HepG2 (cell line): ENCODE results near the gene CDK8. TPM values are rescaled to one million over a fixed set of nuclear protein-coding genes. Genes with fewer than 3 reads are reported as not detected.

Experiments used
- CBX5 ChIP-seq: sonication (generic); formaldehyde crosslinking; IDR thresholded peaks from 2 replicates; pipeline ENCODE4 v1.4.0; 2020; ENCODE audit warnings: missing genetic modification reagents, borderline replicate concordance
- CEBPZ ChIP-seq: IDR thresholded peaks from 2 replicates; pipeline ENCODE4 v1.6.1; 2012; ENCODE audit warnings: low read length, improper control_type of control experiment
- ETV5 ChIP-seq: IDR thresholded peaks from 2 replicates; pipeline ENCODE4 v1.6.1; 2018; ENCODE audit warnings: missing biosample characterization, missing genetic modification reagents, inconsistent platforms, borderline replicate concordance
- FOXO1 ChIP-seq: sonication (generic); formaldehyde crosslinking; IDR thresholded peaks from 2 replicates; pipeline ENCODE4 v1.4.0; 2020; ENCODE audit warnings: missing genetic modification reagents
- GATAD1 ChIP-seq: IDR thresholded peaks from 2 replicates; pipeline ENCODE4 v1.6.1; 2016; ENCODE audit warnings: missing genetic modification reagents, missing compliant biosample characterization
- HNRNPLL ChIP-seq: fragments of 200-400 bp; formaldehyde crosslinking; IDR thresholded peaks from 2 replicates; pipeline ENCODE4 v1.6.1; 2017; ENCODE audit warnings: mild to moderate bottlenecking, low read depth, low read length; ENCODE audit not compliant: poor library complexity, severe bottlenecking
- KLF9 ChIP-seq: IDR thresholded peaks from 2 replicates; pipeline ENCODE4 v1.6.1; 2016; ENCODE audit warnings: low read depth
- MLLT10 ChIP-seq: sonication (generic); formaldehyde crosslinking; IDR thresholded peaks from 2 replicates; pipeline ENCODE4 v1.4.0; 2020; ENCODE audit warnings: missing genetic modification reagents
- MNT ChIP-seq: fragments of 450-650 bp; IDR thresholded peaks from 2 replicates; pipeline ENCODE4 v1.6.1; 2016
- PITX1 ChIP-seq: sonication (generic); formaldehyde crosslinking; IDR thresholded peaks from 2 replicates; pipeline ENCODE4 v1.5.1; 2020; ENCODE audit warnings: mild to moderate bottlenecking, missing genetic modification reagents
- RERE ChIP-seq: IDR thresholded peaks from 2 replicates; pipeline ENCODE4 v1.6.1; 2016; ENCODE audit warnings: low read depth, missing genetic modification reagents, missing compliant biosample characterization
- SMAD3 ChIP-seq: sonication (generic); formaldehyde crosslinking; IDR thresholded peaks from 2 replicates; pipeline ENCODE4 v1.4.0; 2020; ENCODE audit warnings: missing genetic modification reagents
- SPEN ChIP-seq: sonication (generic); formaldehyde crosslinking; IDR thresholded peaks from 2 replicates; pipeline ENCODE4 v1.5.1; 2020; ENCODE audit warnings: low read depth, mild to moderate bottlenecking, missing genetic modification reagents
- ZNF782 ChIP-seq: sonication (generic); formaldehyde crosslinking; IDR thresholded peaks from 2 replicates; pipeline ENCODE4 v1.4.0; 2020; ENCODE audit warnings: missing genetic modification reagents, mild to moderate bottlenecking, borderline replicate concordance
- polyA plus RNA-seq, 8 experiments: library from polyadenylated mRNA; depleted of rRNA in 3 of 8; stranded (reverse) in 7 of 8; unstranded in 1 of 8; fragments of >200 nt; fragmentation: Illumina TruSeq in 4 of 8; extraction: Trizol in 4 of 8; gene quantifications; 2 replicates each; pipeline versions ENCODE4 v1.2.1 to v1.2.3, GENCODE V29; 2011 to 2016; ENCODE audit warnings: low read depth in 4 of 8, missing spikeins in 1 of 8, mixed read lengths in 1 of 8; ENCODE audit not compliant: insufficient read depth in 1 of 8
- total RNA-seq, 5 experiments: library from RNA; depleted of rRNA; stranded (reverse); fragments of >200 nt; fragmentation: Illumina TruSeq; extraction: Trizol; gene quantifications; 2 replicates each; pipeline ENCODE4 v1.2.3, GENCODE V29; 2016; ENCODE audit warnings: low read depth in 1 of 5
- TF ChIP-seq, protein P1 (sequence below): sonication (generic); formaldehyde crosslinking; IDR thresholded peaks from 2 replicates; pipeline ENCODE4 v1.8.1; 2023; ENCODE audit warnings: mild to moderate bottlenecking, missing genetic modification reagents, borderline replicate concordance
- TF ChIP-seq, protein P2 (sequence below): sonication (generic); formaldehyde crosslinking; conservative IDR thresholded peaks from 2 replicates; pipeline ENCODE4 v1.8.0; 2022; ENCODE audit warnings: missing genetic modification reagents

The CDK8 gene
- total and polyA plus RNA-seq, 2 of the 13 experiments (the other 11 are each of a cell fraction or from before 2014, with no cell fraction given): 15.8 to 16.4 TPM

GRCh38 chr13:26221721-26222519 is 32.0 kb upstream of the CDK8 start, which contains the start of gene RNF6 (continued):
- no peak for TF ChIP-seq MNT
- peak; percentile 38 for TF ChIP-seq PITX1 (CRISPR knock-in tag)
- TF ChIP-seq CBX5 (CRISPR knock-in tag): peak; percentile 88
- no peak for TF ChIP-seq CEBPZ
- peak; percentile 84 for TF ChIP-seq HNRNPLL
- TF ChIP-seq, protein P1, sequence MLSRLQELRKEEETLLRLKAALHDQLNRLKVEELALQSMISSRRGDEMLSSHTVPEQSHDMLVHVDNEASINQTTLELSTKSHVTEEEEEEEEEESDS (CRISPR knock-in tag): 0 out of 2 replicates have a peak, but pooled peaks have one; percentile 28
- peak; percentile 36; the same call in 1 of the 2 replicates for TF ChIP-seq ETV5 (CRISPR knock-in tag)
- TF ChIP-seq MLLT10 (CRISPR knock-in tag): no peak
- peak; percentile 71; the same call in 1 of the 2 replicates for TF ChIP-seq ZNF782 (CRISPR knock-in tag)
- TF ChIP-seq KLF9: no peak
- peak; percentile 84; the same call in 1 of the 2 replicates for TF ChIP-seq SMAD3 (CRISPR knock-in tag)
- TF ChIP-seq GATAD1 (CRISPR knock-in tag): peak; percentile 93
- TF ChIP-seq RERE (CRISPR knock-in tag): 0 out of 2 replicates have a peak, but pooled peaks have one; percentile 5
- TF ChIP-seq SPEN: peak; percentile 88
- TF ChIP-seq FOXO1: 0 out of 2 replicates have a peak, but pooled peaks have one; percentile 29
- TF ChIP-seq, protein P2, sequence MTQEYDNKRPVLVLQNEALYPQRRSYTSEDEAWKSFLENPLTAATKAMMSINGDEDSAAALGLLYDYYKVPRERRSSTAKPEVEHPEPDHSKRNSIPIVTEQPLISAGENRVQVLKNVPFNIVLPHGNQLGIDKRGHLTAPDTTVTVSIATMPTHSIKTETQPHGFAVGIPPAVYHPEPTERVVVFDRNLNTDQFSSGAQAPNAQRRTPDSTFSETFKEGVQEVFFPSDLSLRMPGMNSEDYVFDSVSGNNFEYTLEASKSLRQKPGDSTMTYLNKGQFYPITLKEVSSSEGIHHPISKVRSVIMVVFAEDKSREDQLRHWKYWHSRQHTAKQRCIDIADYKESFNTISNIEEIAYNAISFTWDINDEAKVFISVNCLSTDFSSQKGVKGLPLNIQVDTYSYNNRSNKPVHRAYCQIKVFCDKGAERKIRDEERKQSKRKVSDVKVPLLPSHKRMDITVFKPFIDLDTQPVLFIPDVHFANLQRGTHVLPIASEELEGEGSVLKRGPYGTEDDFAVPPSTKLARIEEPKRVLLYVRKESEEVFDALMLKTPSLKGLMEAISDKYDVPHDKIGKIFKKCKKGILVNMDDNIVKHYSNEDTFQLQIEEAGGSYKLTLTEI (CRISPR knock-in tag): no peak
